Adipose tissue (tissue), 3 donors: Measurements from ENCODE around the gene EPB41L4B. TPM values are rescaled to one million over a fixed set of nuclear protein-coding genes. Genes with fewer than 3 reads are reported as not detected.

ENCODE experiments used
- H3K27ac ChIP-seq: one replicate; pipeline ENCODE4 v1.5.1; 2013; ENCODE audit warnings: low read depth, low read length
- WGBS, 3 donors: extraction: QIAGEN DNeasy Blood & Tissue Kit; methylation state at CpG; one replicate each; pipeline ENCODE4 v1.1.7; 2013; 5-methylcytosine and 5-hydroxymethylcytosine counted together
- polyA plus RNA-seq, 3 donors: library from polyadenylated mRNA; stranded (reverse); fragments of 200-250 nt; gene quantifications; one replicate each; pipeline ENCODE4 v1.2.3, GENCODE V29; 2013
- donor health status: healthy with polysubstance abuse.
- donor health status: Bipolar disorder and iron deficiency.
- donor health status: healthy.

Gene EPB41L4B
- polyA plus RNA-seq, 3 donors = 6.7 to 129 (median 34.7) TPM

GRCh38 chr9:109278848-109279247, 42.0 kb downstream of the EPB41L4B start:
- WGBS, 3 donors = 46 to 78% (median 78%) methylated on average over 2 of the region's 2 CpGs
- no peak overlapping the region for H3K27ac ChIP-seq

GRCh38 chr9:109278216-109278615, 42.6 kb downstream of the EPB41L4B start:
- WGBS, 3 donors = 72 to 77% (median 75%) methylated on average over 6 of the region's 6 CpGs

GRCh38 chr9:109277451-109277850, 43.4 kb downstream of the EPB41L4B start:
- 28 to 60% (median 54%) methylated on average over 9 of the region's 9 CpGs for WGBS, 3 donors
- no peak overlapping the region for H3K27ac ChIP-seq

More at GRCh38 chr9:109278216-109278615, 42.6 kb downstream of the EPB41L4B start:
- no peak overlapping the region for H3K27ac ChIP-seq

GRCh38 chr9:109276469-109277440, 44.1 kb downstream of the EPB41L4B start:
- WGBS, 3 donors = 67 to 88% (median 87%) methylated on average over 13 of the region's 13 CpGs
- H3K27ac ChIP-seq = no peak overlapping the region

- WGBS, 3 donors = 57 to 81% (median 80%) methylated on average over 8 of the region's 8 CpGs
- H3K27ac ChIP-seq = no peak overlapping the region
Measured at GRCh38 chr9:109274884-109275730, 45.8 kb downstream of the EPB41L4B start.

GRCh38 chr9:109273869-109274268, 47.0 kb downstream of the EPB41L4B start:
- whole genome bisulfite sequencing, 3 donors = 79 to 90% (median 87%) methylated on average over 3 of the region's 3 CpGs
- no peak overlapping the region for H3K27ac ChIP-seq

GRCh38 chr9:109272745-109273144, 48.1 kb downstream of the EPB41L4B start:
- H3K27ac ChIP-seq = no peak overlapping the region
- 75 to 81% (median 78%) methylated on average over 2 of the region's 2 CpGs for WGBS, 3 donors

- 87 to 97% (median 96%) methylated on average over 4 of the region's 4 CpGs for WGBS, 3 donors
- no peak overlapping the region for H3K27ac ChIP-seq
Measured at GRCh38 chr9:109272045-109272444, 48.8 kb downstream of the EPB41L4B start.

- no peak overlapping the region for H3K27ac ChIP-seq
- WGBS, 3 donors = 40 to 88% (median 82%) methylated on average over 15 of the region's 15 CpGs
Measured at GRCh38 chr9:109270971-109271925, 49.6 kb downstream of the EPB41L4B start.

GRCh38 chr9:109270441-109270840, 50.4 kb downstream of the EPB41L4B start:
- H3K27ac ChIP-seq = no peak overlapping the region

GRCh38 chr9:109269839-109270238, 51.0 kb downstream of the EPB41L4B start:
- whole genome bisulfite sequencing, 3 donors = 74 to 89% (median 79%) methylated on average over 5 of the region's 5 CpGs
- H3K27ac ChIP-seq = no peak overlapping the region

- no peak overlapping the region for H3K27ac ChIP-seq
- WGBS, 3 donors = 40 to 62% (median 62%) methylated on average over 3 of the region's 3 CpGs
Measured at GRCh38 chr9:109269081-109269480, 51.8 kb downstream of the EPB41L4B start.

- WGBS, 3 donors = 96 to 99% (median 96%) methylated on average over 3 of the region's 3 CpGs
- H3K27ac ChIP-seq = no peak overlapping the region
Measured at GRCh38 chr9:109267555-109267954, 53.3 kb downstream of the EPB41L4B start.

GRCh38 chr9:109264877-109265587, 55.8 kb downstream of the EPB41L4B start:
- WGBS, 3 donors = 31 to 71% (median 58%) methylated on average over 13 of the region's 13 CpGs
- no peak overlapping the region for H3K27ac ChIP-seq

- WGBS, 3 donors = 56 to 94% (median 89%) methylated on average over 3 of the region's 3 CpGs
- no peak overlapping the region for H3K27ac ChIP-seq
Measured at GRCh38 chr9:109263358-109263757, 57.5 kb downstream of the EPB41L4B start.

GRCh38 chr9:109258481-109259302, 62.2 kb downstream of the EPB41L4B start:
- WGBS, 3 donors = 27 to 38% (median 31%) methylated on average over 11 of the region's 11 CpGs
- no peak overlapping the region for H3K27ac ChIP-seq

GRCh38 chr9:109256336-109256735, 64.5 kb downstream of the EPB41L4B start:
- WGBS, 3 donors = 93 to 95% (median 94%) methylated on average over 10 of the region's 10 CpGs
- no peak overlapping the region for H3K27ac ChIP-seq
